Neuronal stem cell (in vitro differentiated cells): ENCODE data around the gene HDAC9.

Experiments used
- DNase-seq: peaks from one replicate; pipeline ENCODE4 v3.0.0-alpha.2; 2013; ENCODE audit warnings: low spot score
- H2AFZ ChIP-seq: one replicate; pipeline ENCODE4 v1.6.1; 2013; ENCODE audit warnings: mild to moderate bottlenecking, low read length, inconsistent platforms
- H2AK5ac ChIP-seq: 2 replicates; pipeline ENCODE4 v1.6.1; 2013; ENCODE audit warnings: low read depth, mild to moderate bottlenecking, inconsistent platforms, low read length, moderate library complexity, mixed read lengths
- H2BK120ac ChIP-seq: 2 replicates; pipeline ENCODE4 v1.6.1; 2013; ENCODE audit warnings: low read depth, mild to moderate bottlenecking, inconsistent platforms, low read length, moderate library complexity, mixed read lengths
- H2BK12ac ChIP-seq: one replicate; pipeline ENCODE4 v1.6.1; 2013; ENCODE audit warnings: low read length, inconsistent platforms
- H2BK15ac ChIP-seq: 2 replicates; pipeline ENCODE4 v1.6.1; 2013; ENCODE audit warnings: mild to moderate bottlenecking, low read length, inconsistent platforms, mixed read lengths
- H2BK5ac ChIP-seq: one replicate; pipeline ENCODE4 v1.6.1; 2013; ENCODE audit warnings: inconsistent platforms, mild to moderate bottlenecking, low read length, moderate library complexity
- H3K14ac ChIP-seq: one replicate; pipeline ENCODE4 v1.6.1; 2013; ENCODE audit warnings: low read length, inconsistent platforms
- H3K18ac ChIP-seq: 2 replicates; pipeline ENCODE4 v1.6.1; 2013; ENCODE audit warnings: low read length, inconsistent platforms
- H3K23ac ChIP-seq: 2 replicates; pipeline ENCODE4 v1.6.1; 2013; ENCODE audit warnings: low read depth, mild to moderate bottlenecking, mixed read lengths, low read length, inconsistent platforms; ENCODE audit not compliant: poor library complexity
- H3K27ac ChIP-seq: replicated peaks from 3 replicates; pipeline ENCODE4 v1.5.1; 2013; ENCODE audit warnings: low read length, inconsistent platforms
- H3K27me3 ChIP-seq, 3 experiments: 2 replicates each; pipeline ENCODE4 v1.6.1; 2013; ENCODE audit warnings: low read length in 3 of 3, mild to moderate bottlenecking in 2 of 3, inconsistent platforms in 1 of 3, low read depth in 1 of 3, mixed read lengths in 1 of 3, moderate library complexity in 1 of 3; ENCODE audit not compliant: control insufficient read depth in 3 of 3, insufficient read depth in 3 of 3
- H3K36me3 ChIP-seq, 2 donors: replicated peaks in 1 of 2; 2 replicates each; pipeline ENCODE4 v1.6.1; 2013; ENCODE audit warnings: low read length in 2 of 2; ENCODE audit not compliant: control insufficient read depth in 2 of 2, insufficient read depth in 2 of 2
- H3K4ac ChIP-seq: 2 replicates; pipeline ENCODE4 v1.6.1; 2013; ENCODE audit warnings: inconsistent platforms, mild to moderate bottlenecking, low read length, moderate library complexity
- H3K4me1 ChIP-seq, 2 donors: 1 replicate in 1 of 2; 2 replicates in 1 of 2; pipeline ENCODE4 v1.6.1; 2013; ENCODE audit warnings: low read length in 2 of 2, low read depth in 1 of 2; ENCODE audit not compliant: control insufficient read depth in 2 of 2, insufficient read depth in 1 of 2
- H3K4me2 ChIP-seq: one replicate; pipeline ENCODE4 v1.6.1; 2013; ENCODE audit warnings: mild to moderate bottlenecking, low read length, inconsistent platforms; ENCODE audit not compliant: insufficient read depth, poor library complexity, severe bottlenecking
- H3K4me3 ChIP-seq, 2 donors: 2 replicates each; pipeline ENCODE4 v1.5.1; 2013; ENCODE audit warnings: low read length in 2 of 2, mild to moderate bottlenecking in 2 of 2, inconsistent platforms in 1 of 2, moderate library complexity in 1 of 2
- H3K79me1 ChIP-seq: one replicate; pipeline ENCODE4 v1.6.1; 2013; ENCODE audit warnings: low read depth, mild to moderate bottlenecking, inconsistent platforms, low read length, moderate library complexity
- H3K9ac ChIP-seq: one replicate; pipeline ENCODE4 v1.6.1; 2013; ENCODE audit warnings: mild to moderate bottlenecking, low read depth, low read length, inconsistent platforms; ENCODE audit not compliant: poor library complexity
- H3K9me3 ChIP-seq, 2 donors: replicated peaks in 1 of 2; 2 replicates each; pipeline versions ENCODE3 to v1.6.1; 2013; ENCODE audit warnings: low read length in 2 of 2, mild to moderate bottlenecking in 2 of 2, inconsistent platforms in 1 of 2, low read depth in 1 of 2, mixed read lengths in 1 of 2, moderate library complexity in 1 of 2; ENCODE audit not compliant: control insufficient read depth in 2 of 2, insufficient read depth in 1 of 2
- H4K8ac ChIP-seq: one replicate; pipeline ENCODE4 v1.6.1; 2013; ENCODE audit warnings: low read depth, mild to moderate bottlenecking, inconsistent platforms, low read length, moderate library complexity
- H4K91ac ChIP-seq: one replicate; pipeline ENCODE4 v1.6.1; 2013; ENCODE audit warnings: low read length, low read depth, mild to moderate bottlenecking, inconsistent platforms; ENCODE audit not compliant: poor library complexity
- WGBS, 2 donors: extraction: QIAGEN DNeasy Blood & Tissue Kit; methylation state at CpG; one replicate each; pipeline ENCODE4 v1.1.7; 2013; ENCODE audit warnings: missing lambda C conversion rate in 2 of 2, mixed read lengths in 1 of 2; ENCODE audit not compliant: insufficient read length in 2 of 2, insufficient replicate concordance in 1 of 2; ENCODE audit errors: extremely low coverage in 2 of 2; 5-methylcytosine and 5-hydroxymethylcytosine counted together

HDAC9 gene

GRCh38 chr7:18890885-18891621 is 395.5 kb downstream of the HDAC9 start:
- Histone ChIP-seq H2AK5ac (no peak overlapping the region), H3K27ac (no peak overlapping the region), H3K4me3 (no peak overlapping the region), H2BK120ac (no peak overlapping the region), H3K23ac (no peak overlapping the region), H3K18ac (no peak overlapping the region), H4K8ac (no peak overlapping the region), H3K9me3 (no peaks in the 10 kb centered on the region), H3K14ac (no peak overlapping the region), H4K91ac (no peak overlapping the region), H2BK15ac (no peak overlapping the region), H2AFZ (no peak overlapping the region), H3K9ac (no peak overlapping the region), H3K4me1 (peaks cover 0 to under 1% of the 10 kb centered on the region in 2 donors), H3K27me3 (no peaks in the 10 kb centered on the region), H2BK5ac (no peak overlapping the region), H2BK12ac (no peak overlapping the region), H3K4ac (no peak overlapping the region), H3K36me3 (no peaks in the 10 kb centered on the region), H3K4me2 (no peak overlapping the region), H3K79me1 (no peaks in the 10 kb centered on the region)
- no CpG with 5 or more reads among the region's 4 CpGs for WGBS, 2 donors
- DNase-seq, result no peak

GRCh38 chr7:18893156-18893555 is 397.6 kb downstream of the HDAC9 start:
- Histone ChIP-seq H3K4me1 (peaks cover 0 to 2% of the 10 kb centered on the region in 2 donors), H3K79me1 (no peaks in the 10 kb centered on the region), H3K14ac (no peak overlapping the region), H3K27ac (no peak overlapping the region), H2AK5ac (no peak overlapping the region), H3K9ac (no peak overlapping the region), H4K8ac (no peak overlapping the region), H3K4ac (no peak overlapping the region), H3K9me3 (no peaks in the 10 kb centered on the region), H3K36me3 (no peaks in the 10 kb centered on the region), H3K18ac (no peak overlapping the region), H3K27me3 (no peaks in the 10 kb centered on the region), H2BK5ac (no peak overlapping the region), H4K91ac (no peak overlapping the region), H2BK120ac (no peak overlapping the region), H2BK12ac (no peak overlapping the region), H3K23ac (no peak overlapping the region), H3K4me3 (no peak overlapping the region), H2AFZ (no peak overlapping the region), H2BK15ac (no peak overlapping the region), H3K4me2 (no peak overlapping the region)
- no peak for DNase-seq
- WGBS, 2 donors, result no CpG with 5 or more reads among the region's 3 CpGs

- DNase-seq, result no peak
- Histone ChIP-seq H2BK15ac (no peak overlapping the region), H2BK5ac (no peak overlapping the region)
Measured at GRCh38 chr7:18894155-18894554, 398.6 kb downstream of the HDAC9 start.

GRCh38 chr7:18895456-18895855 is 399.9 kb downstream of the HDAC9 start:
- H3K79me1 ChIP-seq, result no peaks in the 10 kb centered on the region
- H2AK5ac ChIP-seq, result no peak overlapping the region
- H3K27me3 ChIP-seq, result no peaks in the 10 kb centered on the region
- H2BK5ac ChIP-seq, result no peak overlapping the region
- no peak overlapping the region for H3K4ac ChIP-seq
- H2BK15ac ChIP-seq, result no peak overlapping the region
- peaks cover 0 to 2% of the 10 kb centered on the region in 2 donors for H3K4me1 ChIP-seq
- no peak overlapping the region for H3K27ac ChIP-seq
- H4K8ac ChIP-seq, result no peak overlapping the region
- DNase-seq, result no peak
- no peak overlapping the region for H3K4me3 ChIP-seq
- peak overlapping the region; percentile 6 for H2AFZ ChIP-seq
- H3K36me3 ChIP-seq, result no peaks in the 10 kb centered on the region
- H2BK12ac ChIP-seq, result no peak overlapping the region
- no peaks in the 10 kb centered on the region for H3K9me3 ChIP-seq
- H3K18ac ChIP-seq, result no peak overlapping the region
- no peak overlapping the region for H2BK120ac ChIP-seq
- no peak overlapping the region for H3K4me2 ChIP-seq
- H3K23ac ChIP-seq, result no peak overlapping the region
- H3K9ac ChIP-seq, result no peak overlapping the region
- no peak overlapping the region for H3K14ac ChIP-seq
- H4K91ac ChIP-seq, result no peak overlapping the region
- WGBS, 2 donors, result no CpG with 5 or more reads among the region's 3 CpGs

More at GRCh38 chr7:18894155-18894554, 398.6 kb downstream of the HDAC9 start:
- H3K4me3 ChIP-seq, result no peak overlapping the region
- no peak overlapping the region for H2AK5ac ChIP-seq
- H3K18ac ChIP-seq, result no peak overlapping the region
- H4K8ac ChIP-seq, result no peak overlapping the region
- H3K4me2 ChIP-seq, result no peak overlapping the region
- no peak overlapping the region for H2BK12ac ChIP-seq
- H3K27me3 ChIP-seq, result no peaks in the 10 kb centered on the region
- no peaks in the 10 kb centered on the region for H3K9me3 ChIP-seq
- peaks cover 0 to 2% of the 10 kb centered on the region in 2 donors for H3K4me1 ChIP-seq
- no peak overlapping the region for H3K9ac ChIP-seq
- no peaks in the 10 kb centered on the region for H3K36me3 ChIP-seq
- no peak overlapping the region for H3K4ac ChIP-seq
- no peak overlapping the region for H3K23ac ChIP-seq
- no peak overlapping the region for H4K91ac ChIP-seq
- no CpG with 5 or more reads among the region's 3 CpGs for WGBS, 2 donors
- no peaks in the 10 kb centered on the region for H3K79me1 ChIP-seq
- H2BK120ac ChIP-seq, result no peak overlapping the region
- no peak overlapping the region for H3K14ac ChIP-seq
- no peak overlapping the region for H3K27ac ChIP-seq
- H2AFZ ChIP-seq, result no peak overlapping the region
